ENCODE results near the gene ATP8A2. TPM values are rescaled to one million over a fixed set of nuclear protein-coding genes. Genes with fewer than 3 reads are reported as not detected.

Gene ATP8A2
- total RNA-seq, 1 experiment from 2014 or later, result 0.64 TPM

DNA sequence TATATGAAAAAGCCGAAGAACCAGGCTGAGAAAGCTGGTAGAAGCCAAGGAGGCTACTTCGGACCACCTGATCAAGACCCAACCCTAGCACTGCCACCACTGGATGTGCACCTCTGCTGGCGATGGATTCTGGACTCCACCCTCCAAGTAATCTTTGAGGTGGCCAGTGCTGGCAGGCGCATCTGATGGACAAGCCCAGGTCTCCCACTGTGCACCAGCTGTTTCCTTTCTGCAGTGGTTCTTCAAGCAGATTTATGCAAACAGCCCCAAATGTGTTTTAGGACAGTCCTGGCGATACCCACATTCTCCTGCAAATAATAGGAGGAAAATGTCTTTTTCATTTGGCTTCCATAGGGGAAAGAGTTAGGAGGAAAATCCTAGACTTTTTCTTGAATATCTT is 507.7 kb downstream of the ATP8A2 start:
- DNase-seq (ENCODE audit: low read depth), result no peak

DNA sequence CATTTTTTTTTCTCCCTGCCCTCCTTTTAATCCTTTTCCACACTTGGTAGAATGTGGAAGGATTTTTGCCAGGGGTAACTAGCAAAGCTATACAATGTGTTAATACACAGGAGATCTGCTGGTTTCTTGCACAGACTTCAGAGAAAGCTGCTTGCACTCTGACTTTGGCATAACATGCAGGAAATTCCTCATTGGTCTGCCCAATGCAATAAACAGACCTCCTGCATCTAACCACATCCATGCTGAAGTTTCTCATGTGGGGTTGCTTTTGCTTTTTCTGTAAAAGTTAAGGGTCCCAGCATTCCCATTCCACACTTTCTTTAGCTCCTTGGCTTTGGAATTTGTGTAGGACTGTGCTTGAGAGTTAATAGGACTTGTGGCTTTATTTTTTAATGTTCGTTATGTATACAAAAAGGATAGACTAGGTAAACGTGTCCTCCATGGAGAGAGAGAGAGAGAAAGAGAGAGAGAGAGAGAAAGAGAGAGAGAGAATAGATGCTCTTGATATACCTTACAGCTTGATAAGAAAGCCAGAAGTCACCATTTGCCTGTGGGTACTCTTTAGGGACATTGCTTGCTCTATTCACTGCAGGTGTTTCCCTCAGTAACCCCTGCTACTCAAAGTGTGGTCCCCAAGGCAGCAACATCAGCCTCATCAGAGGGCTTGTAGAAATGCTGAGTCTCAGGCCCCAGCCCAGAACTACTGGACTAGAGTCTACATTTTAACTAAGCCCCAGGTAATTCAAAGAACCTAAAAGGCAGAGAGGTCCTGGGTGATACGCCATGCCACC is 509.6 kb downstream of the ATP8A2 start:
- no peak for DNase-seq (ENCODE audit: low read depth)

GRCh38 chr13:25881971-25882451 is 510.2 kb downstream of the ATP8A2 start:
- no peak for DNase-seq (ENCODE audit: low read depth)

DNA sequence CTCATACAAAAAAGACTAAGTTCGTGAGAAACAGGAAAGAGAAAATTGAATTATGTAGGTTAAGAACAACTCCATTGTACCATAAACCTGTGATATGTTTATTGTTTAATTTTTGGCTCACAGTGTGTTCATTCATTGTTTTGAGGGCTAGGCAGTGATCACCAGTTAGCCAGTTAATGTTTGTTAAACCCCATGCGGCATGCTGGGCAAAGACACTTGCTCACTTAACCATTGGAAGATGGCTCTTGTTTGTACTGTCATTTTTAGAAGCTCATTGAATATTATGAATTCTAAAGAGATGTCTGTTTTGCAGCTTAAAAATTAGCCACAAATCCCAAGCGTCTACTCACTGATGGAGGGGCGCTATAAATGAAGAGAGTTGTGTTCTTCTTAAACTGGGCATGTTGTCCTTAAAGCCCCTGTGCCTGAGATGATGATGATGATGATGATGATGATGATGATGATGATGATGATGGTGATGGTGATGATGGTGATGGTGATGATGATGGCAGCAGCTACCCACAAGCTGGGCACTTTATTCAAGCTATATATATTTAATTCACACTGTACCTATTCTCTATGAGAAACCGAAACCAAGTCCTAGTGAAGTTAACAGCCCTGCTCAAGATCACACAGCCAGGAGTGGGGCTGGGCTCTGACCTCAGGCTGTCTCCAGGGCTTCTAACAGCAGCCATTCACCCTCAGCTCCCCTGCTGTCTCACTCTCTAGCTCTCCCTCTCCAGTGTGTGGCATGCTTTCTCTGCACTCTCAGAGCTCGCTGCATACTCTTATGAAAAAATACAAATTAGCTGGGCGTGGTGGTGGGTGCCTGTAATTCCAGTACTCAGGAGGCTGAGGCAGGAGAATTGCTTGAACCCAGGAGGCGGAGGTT is 510.9 kb downstream of the ATP8A2 start:
- no peak for DNase-seq (ENCODE audit: low read depth)

- DNase-seq (ENCODE audit: low read depth), result no peak
Observed at GRCh38 chr13:25885418-25885817, 513.6 kb downstream of the ATP8A2 start.

GRCh38 chr13:25886438-25887214 is 514.9 kb downstream of the ATP8A2 start:
- DNase-seq (ENCODE audit: low read depth), result peak; percentile 84

- DNase-seq (ENCODE audit: low read depth), result no peak
Observed at GRCh38 chr13:25887962-25888655, 516.3 kb downstream of the ATP8A2 start.

- no peak for DNase-seq (ENCODE audit: low read depth)
Observed at GRCh38 chr13:25890671-25891212, 519.0 kb downstream of the ATP8A2 start.

DNA sequence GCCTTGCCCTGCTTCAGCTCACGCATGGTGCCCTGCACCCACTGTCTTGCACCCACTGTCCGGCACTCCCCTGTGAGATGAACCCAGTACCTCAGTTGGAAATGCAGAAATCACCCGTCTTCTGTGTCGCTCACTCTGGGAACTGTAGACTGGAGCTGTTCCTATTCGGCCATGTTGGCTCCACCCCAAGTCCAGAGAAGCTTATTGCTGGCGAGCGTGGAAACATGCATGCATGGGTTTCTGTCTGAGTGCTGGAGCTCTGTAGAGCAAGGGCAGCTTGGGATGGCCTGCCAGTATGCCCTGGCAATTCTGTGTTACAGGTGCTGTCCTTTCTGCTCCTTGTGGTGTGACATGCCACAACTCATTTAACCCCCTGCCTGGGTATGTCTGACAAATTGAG is 527.2 kb downstream of the ATP8A2 start:
- no peak for DNase-seq (ENCODE audit: low read depth)

DNA sequence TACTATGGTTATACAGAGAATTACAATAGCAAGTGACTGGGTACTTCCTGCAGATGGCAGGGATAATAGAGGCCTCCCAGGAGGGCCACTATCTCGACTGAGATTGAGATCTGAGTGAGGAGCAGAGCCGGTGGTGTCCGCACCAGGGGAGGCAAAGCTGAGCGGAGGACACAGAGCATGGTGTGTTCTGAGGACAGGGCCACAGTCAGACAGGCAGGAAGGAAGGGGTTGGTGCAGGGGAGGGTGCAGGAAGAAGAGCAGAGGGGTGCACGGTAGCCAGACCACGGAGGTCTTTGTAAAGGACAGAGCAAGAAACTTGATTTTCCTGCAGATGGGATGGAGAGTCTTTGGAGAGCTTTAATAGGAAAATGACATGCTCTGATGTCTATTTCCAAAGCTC is 527.7 kb downstream of the ATP8A2 start:
- DNase-seq (ENCODE audit: low read depth), result no peak

DNA sequence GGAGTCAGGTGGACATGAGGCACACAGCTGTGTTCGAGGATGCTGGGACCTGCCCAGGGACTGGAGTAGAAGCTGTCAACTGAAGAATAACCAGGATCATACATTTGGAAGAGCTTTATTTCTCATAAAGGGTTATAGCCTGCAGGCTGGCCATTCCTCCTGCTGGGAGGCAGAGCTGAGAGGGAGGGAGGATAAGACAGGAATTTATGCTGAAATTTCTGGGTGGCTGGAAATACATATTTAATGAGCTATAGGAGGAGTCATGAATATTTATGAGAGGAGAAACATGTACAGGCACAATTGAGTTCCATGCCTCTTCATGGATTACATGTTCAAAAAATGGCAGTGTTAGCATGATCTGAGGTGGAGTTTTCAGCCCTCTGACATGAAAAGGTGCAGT is 528.2 kb downstream of the ATP8A2 start:
- no peak for DNase-seq (ENCODE audit: low read depth)

- DNase-seq (ENCODE audit: low read depth), result peak; percentile 92
Observed at GRCh38 chr13:25901460-25902376, 529.9 kb downstream of the ATP8A2 start.

- no peak for DNase-seq (ENCODE audit: low read depth)
Observed at GRCh38 chr13:25902455-25902854, 530.7 kb downstream of the ATP8A2 start.

DNA sequence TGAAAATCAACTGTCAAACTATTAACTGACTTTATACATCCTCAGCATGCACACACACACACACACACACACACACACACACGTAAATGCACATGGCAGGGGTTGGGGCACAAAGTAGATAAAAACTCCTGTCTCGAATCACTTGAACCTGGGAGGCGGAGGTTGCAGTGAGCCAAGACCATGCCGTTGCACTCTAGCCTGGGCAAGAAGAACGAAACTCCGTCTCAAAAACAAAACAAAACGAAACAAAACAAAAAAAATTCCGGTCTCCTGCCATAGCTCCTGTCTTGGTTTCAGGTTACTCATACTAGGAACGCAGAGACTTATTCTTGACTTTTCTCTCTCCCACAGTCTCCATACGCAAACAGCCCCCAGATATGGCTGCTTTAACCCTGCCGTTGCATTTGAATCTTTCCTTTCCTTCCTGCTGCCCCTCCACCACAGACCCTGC is 531.1 kb downstream of the ATP8A2 start:
- DNase-seq (ENCODE audit: low read depth), result no peak

DNA sequence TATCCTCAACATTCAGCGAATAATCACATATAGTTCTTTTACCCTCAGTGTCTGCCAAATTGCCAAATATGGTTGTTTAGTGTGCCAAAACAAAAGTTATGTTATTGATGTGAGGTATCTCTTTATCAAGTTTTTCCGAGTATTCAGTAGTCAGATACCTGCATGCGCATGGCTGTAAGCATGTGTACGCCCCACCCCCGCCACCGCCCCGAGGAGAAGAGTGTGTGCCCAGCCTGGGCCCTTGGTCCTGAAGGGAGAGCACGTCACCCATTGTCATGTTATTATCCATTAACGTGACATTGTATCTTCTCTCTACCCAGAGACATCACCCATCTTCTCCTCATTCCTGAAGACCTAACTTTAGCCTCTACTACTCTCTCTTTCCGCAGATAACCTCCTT is 533.1 kb downstream of the ATP8A2 start:
- DNase-seq (ENCODE audit: low read depth), result no peak

DNA sequence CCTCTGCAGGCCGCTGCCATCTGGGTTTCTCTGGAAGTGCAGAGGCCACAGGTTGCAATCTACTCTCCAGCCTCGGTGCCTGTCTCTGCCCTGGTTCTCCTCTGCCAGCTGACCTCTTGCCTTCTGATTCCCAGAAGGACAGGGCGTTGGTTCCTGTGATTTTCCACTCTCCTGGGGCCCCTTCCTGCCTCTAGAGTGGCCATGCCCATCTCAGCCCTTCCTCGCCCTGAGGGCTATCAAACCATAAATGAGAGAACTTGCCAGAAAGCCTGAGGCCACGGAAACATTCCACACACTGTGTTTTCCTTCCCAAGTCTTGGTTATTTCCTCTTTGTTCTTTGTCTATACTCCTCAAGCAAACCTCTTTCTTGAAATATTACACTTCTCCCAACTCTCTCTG is 533.8 kb downstream of the ATP8A2 start:
- peak; percentile 20 for DNase-seq (ENCODE audit: low read depth)

DNA sequence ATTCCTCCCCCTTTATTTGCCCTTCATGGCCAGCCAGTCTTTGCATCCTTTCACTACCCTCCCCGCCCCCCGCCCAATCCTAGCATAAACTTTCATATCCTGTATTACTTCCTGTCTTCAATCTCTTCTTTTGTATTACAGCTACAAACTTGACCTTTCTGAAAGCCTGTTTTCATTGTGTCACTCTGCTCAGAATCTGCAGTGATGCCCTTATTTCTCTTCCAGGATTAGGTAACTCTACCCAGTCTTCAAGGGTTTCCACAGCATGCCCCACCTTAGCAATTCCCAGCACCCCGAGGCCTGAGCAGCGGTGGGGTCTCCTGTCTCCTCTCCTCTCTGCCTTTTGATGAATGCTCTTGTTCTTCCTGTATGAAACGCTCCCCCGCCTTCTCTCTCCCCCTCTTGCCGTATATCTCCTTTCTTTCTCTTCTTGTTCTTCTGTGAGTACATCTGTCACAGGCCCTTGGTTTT is 534.5 kb downstream of the ATP8A2 start:
- DNase-seq (ENCODE audit: low read depth), result peak; percentile 34

GRCh38 chr13:25908366-25908765 is 536.6 kb downstream of the ATP8A2 start:
- DNase-seq (ENCODE audit: low read depth), result no peak

- DNase-seq (ENCODE audit: low read depth), result no peak
Observed at GRCh38 chr13:25910243-25910642, 538.5 kb downstream of the ATP8A2 start.

Data from HT1080 (cell line).